Kidney (tissue), 14 donors: ENCODE measurements around the gene PDE8A. TPM values are rescaled to one million over a fixed set of nuclear protein-coding genes. Genes with fewer than 3 reads are reported as not detected.

ENCODE experiments used
- DNase-seq, 5 donors: peaks; one replicate each; pipeline ENCODE4 v3.0.0-alpha.2; 2013 to 2020
- FAIRE-seq: peaks from 2 replicates; lab custom pipeline; 2012; peaks lifted over from hg19 to GRCh38; lab: Jason Lieb, UNC
- H3K27ac ChIP-seq, 2 donors: one replicate each; pipeline ENCODE4 v1.7.0; 2013; ENCODE audit warnings: low read depth in 2 of 2, low read length in 2 of 2, inconsistent platforms in 1 of 2
- H3K27me3 ChIP-seq: one replicate; pipeline ENCODE4 v1.7.1; 2013; ENCODE audit warnings: low read length, inconsistent platforms; ENCODE audit not compliant: control insufficient read depth, insufficient read depth
- H3K36me3 ChIP-seq, 3 donors: one replicate each; pipeline versions ENCODE4 v1.7.0 to v1.7.1; 2013; ENCODE audit warnings: low read length in 3 of 3, control low read depth in 1 of 3, inconsistent platforms in 1 of 3; ENCODE audit not compliant: insufficient read depth in 3 of 3, control insufficient read depth in 2 of 3
- H3K4me1 ChIP-seq, 3 donors: one replicate each; pipeline versions ENCODE4 v1.7.0 to v1.7.1; 2013; ENCODE audit warnings: low read length in 3 of 3, inconsistent platforms in 1 of 3, low read depth in 1 of 3; ENCODE audit not compliant: control insufficient read depth in 2 of 3, insufficient read depth in 2 of 3
- H3K4me3 ChIP-seq, 3 donors: one replicate each; pipeline versions ENCODE4 v1.7.0 to v1.8.1; 2013; ENCODE audit warnings: low read length in 3 of 3, control low read depth in 1 of 3, inconsistent platforms in 1 of 3
- H3K9ac ChIP-seq, 3 donors: one replicate each; pipeline versions ENCODE4 v1.7.0 to v1.7.1; 2013; ENCODE audit warnings: low read length in 3 of 3, control low read depth in 1 of 3, inconsistent platforms in 1 of 3
- H3K9me3 ChIP-seq, 3 donors: one replicate each; pipeline versions ENCODE4 v1.7.0 to v1.7.1; 2013; ENCODE audit warnings: low read length in 3 of 3, control low read depth in 1 of 3, inconsistent platforms in 1 of 3; ENCODE audit not compliant: control insufficient read depth in 2 of 3, insufficient read depth in 1 of 3
- intact Hi-C: fragments of 100-400 bp; cut with DNase I; formaldehyde crosslinking; loops from one replicate; pipeline ENCODE4 v1.11.1; 2022
- polyA plus RNA-seq: library from polyadenylated mRNA; stranded (reverse); fragments of 350-450 nt; fragmentation: Illumina TruSeq; extraction: RNeasy Lipid Tissue Mini Kit (QIAGEN cat#74804); gene quantifications from one replicate; pipeline ENCODE4 v1.2.3, GENCODE V29; 2014; ENCODE audit warnings: low read depth, low replicate concordance; ENCODE audit not compliant: insufficient read depth
- total RNA-seq: library from RNA; stranded (reverse); fragmentation: NEBNext Ultra II Directional; extraction: Animal tissue kit (Norgen Biotek cat#: 25700); gene quantifications from one replicate; pipeline ENCODE4 v1.2.1, GENCODE V29; 2021
- TF ChIP-seq, protein P1 (sequence below): IDR thresholded peaks from 3 replicates; pipeline ENCODE4 v1.5.1; 2012; ENCODE audit warnings: mild to moderate bottlenecking, moderate library complexity, borderline replicate concordance; ENCODE audit not compliant: insufficient read depth; ENCODE audit errors: extremely low read depth
- donor health status: control.
- donor health status: control.
- donor health status: control.
- donor health status: control.
- donor health status: control.
- donor health status: DM: yes; HTN: yes; CAD: no.
- donor health status: Normal renal cell carcinoma (clear cell type).

PDE8A gene
- total and polyA plus RNA-seq, 2 donors from 2014 or later, result 20.3 to 37.5 TPM

DNA sequence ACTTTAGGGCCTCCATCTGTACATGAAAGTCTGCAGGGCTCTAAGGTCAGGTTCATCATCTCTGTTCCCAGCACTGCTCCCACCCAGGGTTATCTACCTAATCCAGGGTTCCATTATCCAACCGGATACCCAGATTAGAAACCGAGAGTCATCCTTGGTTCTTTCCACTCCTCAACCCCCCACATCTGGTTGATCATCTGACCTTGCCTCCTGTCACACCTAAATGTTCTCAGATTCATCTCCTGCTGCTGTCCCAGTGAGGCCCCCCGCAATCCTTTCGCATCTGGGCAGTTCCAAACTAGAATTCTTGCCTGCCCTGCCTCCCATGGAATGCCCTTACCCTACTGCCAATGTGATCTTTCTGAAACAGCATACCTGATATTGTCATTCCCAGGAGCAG lies 136.5 kb downstream of the PDE8A start:
- intact Hi-C loops, result no loop called here
- TF ChIP-seq, protein P1, sequence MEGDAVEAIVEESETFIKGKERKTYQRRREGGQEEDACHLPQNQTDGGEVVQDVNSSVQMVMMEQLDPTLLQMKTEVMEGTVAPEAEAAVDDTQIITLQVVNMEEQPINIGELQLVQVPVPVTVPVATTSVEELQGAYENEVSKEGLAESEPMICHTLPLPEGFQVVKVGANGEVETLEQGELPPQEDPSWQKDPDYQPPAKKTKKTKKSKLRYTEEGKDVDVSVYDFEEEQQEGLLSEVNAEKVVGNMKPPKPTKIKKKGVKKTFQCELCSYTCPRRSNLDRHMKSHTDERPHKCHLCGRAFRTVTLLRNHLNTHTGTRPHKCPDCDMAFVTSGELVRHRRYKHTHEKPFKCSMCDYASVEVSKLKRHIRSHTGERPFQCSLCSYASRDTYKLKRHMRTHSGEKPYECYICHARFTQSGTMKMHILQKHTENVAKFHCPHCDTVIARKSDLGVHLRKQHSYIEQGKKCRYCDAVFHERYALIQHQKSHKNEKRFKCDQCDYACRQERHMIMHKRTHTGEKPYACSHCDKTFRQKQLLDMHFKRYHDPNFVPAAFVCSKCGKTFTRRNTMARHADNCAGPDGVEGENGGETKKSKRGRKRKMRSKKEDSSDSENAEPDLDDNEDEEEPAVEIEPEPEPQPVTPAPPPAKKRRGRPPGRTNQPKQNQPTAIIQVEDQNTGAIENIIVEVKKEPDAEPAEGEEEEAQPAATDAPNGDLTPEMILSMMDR, result no peak

DNA sequence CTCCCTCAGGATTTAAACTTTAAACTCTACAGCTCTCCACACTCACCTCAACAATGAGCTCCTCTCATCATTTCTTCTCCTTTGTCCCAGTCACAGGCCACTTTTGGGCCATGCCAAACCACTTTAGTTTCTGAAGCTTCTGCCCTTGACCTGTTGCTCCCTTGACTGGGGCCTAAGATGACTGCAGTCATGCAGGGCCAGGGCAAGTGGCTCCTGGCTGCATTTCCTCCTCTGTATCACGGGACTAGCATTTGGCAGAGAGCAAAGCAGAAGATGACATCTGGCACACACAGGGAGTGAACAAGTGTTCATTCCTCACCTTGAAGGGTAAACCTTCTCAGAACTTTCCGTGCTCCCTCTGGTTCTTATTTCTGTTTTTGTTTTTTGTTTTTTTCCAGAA lies 136.9 kb downstream of the PDE8A start:
- FAIRE-seq (no peak), DNase-seq (no peak)
- no peaks in the 10 kb centered on the region for H3K4me1 ChIP-seq
- H3K27ac ChIP-seq, result no peak overlapping the region
- H3K36me3 ChIP-seq, result peaks cover 0 to 24% (median 22%) of the 10 kb centered on the region in 3 donors
- intact Hi-C loops, result no loop called here
- H3K9ac ChIP-seq, result no peak overlapping the region
- TF ChIP-seq, protein P1, result no peak
- no peaks in the 10 kb centered on the region for H3K9me3 ChIP-seq
- H3K4me3 ChIP-seq, result no peak overlapping the region
- no peaks in the 10 kb centered on the region for H3K27me3 ChIP-seq

More for the DNA sequence above, 136.5 kb downstream of the PDE8A start:
- Histone ChIP-seq H3K4me1 (no peaks in the 10 kb centered on the region), H3K27ac (no peak overlapping the region), H3K36me3 (peaks cover 0 to 27% (median 24%) of the 10 kb centered on the region in 3 donors), H3K4me3 (no peak overlapping the region), H3K9me3 (no peaks in the 10 kb centered on the region), H3K27me3 (no peaks in the 10 kb centered on the region), H3K9ac (no peak overlapping the region)
- no peak for FAIRE-seq
- no peak for DNase-seq

DNA sequence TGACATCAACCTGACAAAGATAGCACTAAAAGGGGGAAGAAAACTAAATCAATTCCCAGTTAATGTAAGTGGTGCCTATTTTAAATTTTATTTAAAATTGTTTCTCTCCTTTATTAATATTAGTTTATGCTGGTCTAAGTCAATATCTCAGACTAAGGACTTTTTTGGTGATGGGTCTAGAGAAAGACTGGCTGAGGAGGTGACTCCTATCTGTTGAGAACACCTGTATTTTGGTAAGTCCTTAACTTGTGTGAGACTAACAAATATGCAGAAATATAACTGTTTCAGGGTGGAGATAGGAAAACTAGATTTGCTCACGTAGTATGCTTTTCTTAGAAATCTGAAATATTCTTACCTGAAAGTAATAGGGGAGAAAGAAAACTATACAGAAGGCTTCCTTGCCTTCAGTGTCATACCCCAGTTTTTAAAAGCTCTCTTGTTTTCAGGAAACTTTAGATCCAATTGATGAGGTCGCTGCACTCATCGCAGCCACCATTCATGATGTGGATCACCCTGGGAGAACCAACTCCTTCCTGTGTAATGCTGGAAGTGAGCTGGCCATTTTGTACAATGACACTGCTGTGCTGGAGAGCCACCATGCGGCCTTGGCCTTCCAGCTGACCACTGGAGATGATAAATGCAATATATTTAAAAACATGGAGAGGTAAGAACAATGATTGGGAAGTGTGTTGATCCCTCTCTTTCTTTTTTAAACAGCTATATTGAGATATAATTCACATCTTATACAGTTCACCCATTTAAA lies 138.9 kb downstream of the PDE8A start:
- Histone ChIP-seq H3K9me3 (no peaks in the 10 kb centered on the region), H3K36me3 (peaks cover 3 to 33% (median 21%) of the 10 kb centered on the region in 3 donors), H3K4me1 (no peaks in the 10 kb centered on the region), H3K4me3 (no peak overlapping the region), H3K27me3 (no peaks in the 10 kb centered on the region), H3K27ac (no peak overlapping the region), H3K9ac (no peak overlapping the region)
- intact Hi-C loops, result no loop called here
- TF ChIP-seq, protein P1, result no peak
- no peak for FAIRE-seq
- no peak for DNase-seq
